HG03575 (cell line): ENCODE measurements around the gene POU6F2.

Experiments used
- ATAC-seq: cut with Tn5 transposase; IDR thresholded peaks from one replicate; pipeline ENCODE4 v1.9.1; 2021; ENCODE audit not compliant: unreplicated experiment, insufficient number of reproducible peaks, low FRiP score; ENCODE audit errors: extremely low read depth

Gene POU6F2

GRCh38 chr7:39269034-39269433 is 291.3 kb downstream of the POU6F2 start:
- ATAC-seq, result no peak

- ATAC-seq, result no peak
Observed at GRCh38 chr7:39270018-39270417, 292.3 kb downstream of the POU6F2 start.

- ATAC-seq, result no peak
Observed at GRCh38 chr7:39271402-39271801, 293.7 kb downstream of the POU6F2 start.

GRCh38 chr7:39272111-39272510 is 294.4 kb downstream of the POU6F2 start:
- no peak for ATAC-seq

- no peak for ATAC-seq
Observed at GRCh38 chr7:39272691-39273090, 295.0 kb downstream of the POU6F2 start.

GRCh38 chr7:39280337-39280736 is 302.6 kb downstream of the POU6F2 start:
- ATAC-seq, result no peak

- ATAC-seq, result no peak
Observed at GRCh38 chr7:39285256-39285655, 307.5 kb downstream of the POU6F2 start.

GRCh38 chr7:39288303-39288702 is 310.6 kb downstream of the POU6F2 start:
- ATAC-seq, result no peak

- no peak for ATAC-seq
Observed at GRCh38 chr7:39291628-39292410, 314.1 kb downstream of the POU6F2 start.

GRCh38 chr7:39293056-39293823 is 315.5 kb downstream of the POU6F2 start:
- no peak for ATAC-seq

- no peak for ATAC-seq
Observed at GRCh38 chr7:39294022-39294421, 316.3 kb downstream of the POU6F2 start.

GRCh38 chr7:39295796-39296195 is 318.1 kb downstream of the POU6F2 start:
- no peak for ATAC-seq

- no peak for ATAC-seq
Observed at GRCh38 chr7:39299695-39300094, 322.0 kb downstream of the POU6F2 start.

- no peak for ATAC-seq
Observed at GRCh38 chr7:39300276-39300675, 322.6 kb downstream of the POU6F2 start.

GRCh38 chr7:39301543-39301942 is 323.8 kb downstream of the POU6F2 start:
- ATAC-seq, result no peak

GRCh38 chr7:39304178-39304577 is 326.5 kb downstream of the POU6F2 start:
- ATAC-seq, result no peak

GRCh38 chr7:39304668-39305405 is 327.1 kb downstream of the POU6F2 start:
- no peak for ATAC-seq

GRCh38 chr7:39306016-39306570 is 328.4 kb downstream of the POU6F2 start:
- ATAC-seq, result no peak

- ATAC-seq, result no peak
Observed at GRCh38 chr7:39310699-39311098, 333.0 kb downstream of the POU6F2 start.
